Peyer's patch (tissue), 4 donors: ENCODE measurements around the gene HTT. TPM values are rescaled to one million over a fixed set of nuclear protein-coding genes. Genes with fewer than 3 reads are reported as not detected.

ENCODE experiments used
- DNase-seq, 3 donors: peaks; one replicate each; pipeline ENCODE4 v3.0.0-alpha.2; 2017 to 2019
- H3K27ac ChIP-seq, 4 donors: fragments of 200-600 bp; sonication (generic); one replicate each; pipeline ENCODE4 v1.5.1; 2016 to 2019
- H3K27me3 ChIP-seq, 2 donors: fragments of 200-600 bp; sonication (generic); one replicate each; pipeline ENCODE4 v1.5.1; 2019
- H3K36me3 ChIP-seq, 3 donors: fragments of 200-600 bp; sonication (generic); one replicate each; pipeline ENCODE4 v1.5.1; 2016 to 2019
- H3K4me1 ChIP-seq, 4 donors: fragments of 200-600 bp; sonication (generic); one replicate each; pipeline ENCODE4 v1.5.1; 2016 to 2019
- H3K4me3 ChIP-seq, 4 donors: fragments of 200-600 bp; sonication (generic); 1 replicate in 3 of 4; 2 replicates in 1 of 4; pipeline ENCODE4 v1.5.1; 2016 to 2019; ENCODE audit warnings: mild to moderate bottlenecking in 1 of 4
- H3K9me3 ChIP-seq, 4 donors: fragments of 200-600 bp; sonication (generic); one replicate each; pipeline ENCODE4 v1.5.1; 2016 to 2019; ENCODE audit warnings: mild to moderate bottlenecking in 1 of 4
- CTCF ChIP-seq, 6 experiments: fragments of 450-650 bp in 4 of 6; fragments of 200-600 bp in 2 of 6; sonication (generic) in 1 of 6; IDR thresholded peaks; one replicate each; pipeline ENCODE4 v1.5.1; 2017 to 2019; ENCODE audit warnings: antibody characterized with exemption in 6 of 6, mild to moderate bottlenecking in 3 of 6, moderate library complexity in 1 of 6
- POLR2A ChIP-seq, 2 donors: fragments of 450-650 bp; IDR thresholded peaks; one replicate each; pipeline ENCODE4 v1.5.1; 2017; ENCODE audit warnings: antibody characterized with exemption in 2 of 2, mild to moderate bottlenecking in 2 of 2, moderate library complexity in 2 of 2
- total RNA-seq, 4 donors: library from RNA; depleted of rRNA; stranded (reverse); fragments of >200 nt; gene quantifications; one replicate each; pipeline ENCODE4 v1.1.0, GENCODE V29; 2016

Gene HTT
- total RNA-seq, 4 donors from 2014 or later = 62.3 to 133 (median 113) TPM

- no peaks in the 10 kb centered on the region for H3K27me3 ChIP-seq
- peaks cover 0 to 58% (median 2%) of the 10 kb centered on the region in 3 donors for H3K36me3 ChIP-seq
- no peak overlapping the region for H3K4me3 ChIP-seq
- no peak overlapping the region for H3K27ac ChIP-seq
- no peak for DNase-seq
- H3K4me1 ChIP-seq = no peaks in the 10 kb centered on the region
- TF ChIP-seq POLR2A (IDR thresholded peaks at IDR 0.05) = no peak
- no peak for TF ChIP-seq CTCF (IDR thresholded peaks at IDR 0.05)
- no peaks in the 10 kb centered on the region for H3K9me3 ChIP-seq
These were observed 116.1 kb downstream of the HTT start for GRCh38 chr4:3190549-3190948.

GRCh38 chr4:3192188-3192587 lies 117.7 kb downstream of the HTT start:
- H3K36me3 ChIP-seq = peaks cover 0 to 46% (median 2%) of the 10 kb centered on the region in 3 donors
- DNase-seq = no peak
- H3K27ac ChIP-seq = no peak overlapping the region
- H3K9me3 ChIP-seq = no peaks in the 10 kb centered on the region
- TF ChIP-seq POLR2A (IDR thresholded peaks at IDR 0.05) = no peak
- TF ChIP-seq CTCF (IDR thresholded peaks at IDR 0.05) = no peak
- no peaks in the 10 kb centered on the region for H3K4me1 ChIP-seq
- H3K27me3 ChIP-seq = no peaks in the 10 kb centered on the region
- H3K4me3 ChIP-seq = no peak overlapping the region

- Histone ChIP-seq H3K36me3 (peaks cover 0 to 46% (median 2%) of the 10 kb centered on the region in 3 donors), H3K4me3 (no peak overlapping the region), H3K4me1 (no peaks in the 10 kb centered on the region), H3K9me3 (no peaks in the 10 kb centered on the region), H3K27me3 (no peaks in the 10 kb centered on the region), H3K27ac (no peak overlapping the region)
- TF ChIP-seq CTCF (IDR thresholded peaks at IDR 0.05) (no peak), POLR2A (IDR thresholded peaks at IDR 0.05) (no peak)
- DNase-seq = no peak
These were observed 118.3 kb downstream of the HTT start for GRCh38 chr4:3192827-3193226.

GRCh38 chr4:3193531-3194203 lies 119.2 kb downstream of the HTT start:
- TF ChIP-seq POLR2A (IDR thresholded peaks at IDR 0.05) (no peak), CTCF (IDR thresholded peaks at IDR 0.05) (peak in 5 of 6 experiments; percentile 13 to 53 (median 39))
- no peaks in the 10 kb centered on the region for H3K4me1 ChIP-seq
- H3K27me3 ChIP-seq = no peaks in the 10 kb centered on the region
- no peaks in the 10 kb centered on the region for H3K9me3 ChIP-seq
- H3K4me3 ChIP-seq = no peak overlapping the region
- no peak overlapping the region for H3K27ac ChIP-seq
- peaks cover 0 to 43% (median 2%) of the 10 kb centered on the region in 3 donors for H3K36me3 ChIP-seq
- DNase-seq = no peak

- Histone ChIP-seq H3K9me3 (no peaks in the 10 kb centered on the region), H3K36me3 (peaks cover 0 to 39% (median 0%) of the 10 kb centered on the region in 3 donors), H3K27ac (no peak overlapping the region), H3K27me3 (no peaks in the 10 kb centered on the region), H3K4me3 (no peak overlapping the region), H3K4me1 (no peaks in the 10 kb centered on the region)
- DNase-seq = no peak
- TF ChIP-seq POLR2A (IDR thresholded peaks at IDR 0.05) = no peak
- TF ChIP-seq CTCF (IDR thresholded peaks at IDR 0.05) = no peak
These were observed 122.3 kb downstream of the HTT start for GRCh38 chr4:3196670-3197359.
